Measurements from ENCODE around the gene EP400. TPM values are rescaled to one million over a fixed set of nuclear protein-coding genes. Genes with fewer than 3 reads are reported as not detected.

Gene EP400
- total RNA-seq, 1 experiment from 2014 or later, result 61.7 TPM

DNA sequence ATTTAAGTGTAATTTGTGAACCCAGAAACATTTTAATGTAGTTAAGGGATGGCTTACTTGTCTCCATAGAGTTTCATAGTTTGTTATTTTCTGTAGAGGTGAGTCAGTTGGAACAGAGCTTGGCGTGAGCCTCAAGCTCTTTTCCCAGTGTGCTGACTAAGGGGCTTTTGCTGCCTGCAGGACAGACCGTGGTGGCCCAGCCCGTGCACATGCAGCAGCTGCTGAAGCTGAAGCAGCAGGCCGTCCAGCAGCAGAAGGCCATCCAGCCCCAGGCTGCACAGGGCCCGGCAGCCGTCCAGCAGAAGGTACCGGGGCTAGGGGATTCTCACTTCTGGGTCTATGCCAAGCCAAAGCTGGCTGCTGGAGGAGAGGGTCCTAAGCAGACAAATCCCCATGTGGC lies 117.4 kb downstream of the EP400 start:
- Histone ChIP-seq H3K4me2 (ENCODE audit: insufficient read depth, insufficient read length, low read length) (no peak overlapping the region), H3K27me3 (ENCODE audit: insufficient read depth, low read length) (no peaks in the 10 kb centered on the region), H2BK12ac (ENCODE audit: insufficient read length, low read depth, low read length) (no peak overlapping the region), H4K5ac (ENCODE audit: insufficient read length, low read depth, low read length) (no peak overlapping the region), H3K23ac (ENCODE audit: insufficient read length, low read depth, low read length) (no peak overlapping the region), H3T11ph (ENCODE audit: low read length) (no peak overlapping the region), H4K91ac (ENCODE audit: insufficient read length, low read depth, low read length) (no peak overlapping the region), H3K14ac (ENCODE audit: insufficient read depth, low read length) (no peak overlapping the region), H3K4me1 (ENCODE audit: insufficient read depth, low read length) (no peaks in the 10 kb centered on the region), H4K20me1 (ENCODE audit: control insufficient read depth, insufficient read depth, insufficient read length) (no peaks in the 10 kb centered on the region), H3K23me2 (ENCODE audit: insufficient read length, low read depth, low read length, poor library complexity, severe bottlenecking) (no peaks in the 10 kb centered on the region), H2BK20ac (ENCODE audit: low read depth, low read length, poor library complexity, severe bottlenecking) (no peak overlapping the region), H2AFZ (ENCODE audit: low read length) (no peak overlapping the region), H3K79me1 (ENCODE audit: insufficient read depth, low read depth, low read length, poor library complexity, severe bottlenecking) (no peaks in the 10 kb centered on the region), H3K9ac (ENCODE audit: extremely low read depth, insufficient read length, low read length) (no peak overlapping the region), H3K4ac (ENCODE audit: low read depth, low read length) (no peak overlapping the region), H3K79me2 (ENCODE audit: insufficient read depth, low read length) (no peaks in the 10 kb centered on the region), H3K18ac (ENCODE audit: insufficient read length, low read depth, low read length) (no peak overlapping the region), H2BK15ac (ENCODE audit: low read depth, low read length) (no peak overlapping the region), H4K8ac (replicated peaks; ENCODE audit: insufficient read length, low read depth, low read length) (no peak overlapping the region), H2AK5ac (ENCODE audit: insufficient read length, low read length) (no peak overlapping the region), H3K56ac (ENCODE audit: insufficient read length, low read depth, low read length) (no peak overlapping the region), H3K9me3 (ENCODE audit: control insufficient read depth, low read depth, low read length) (no peaks in the 10 kb centered on the region), H2BK120ac (ENCODE audit: low read depth, low read length, poor library complexity, severe bottlenecking) (no peak overlapping the region), H3K27ac (ENCODE audit: insufficient read length, low read depth, low read length) (no peak overlapping the region), H2BK5ac (ENCODE audit: insufficient read length, low read length) (no peak overlapping the region)
- no peaks in the 10 kb centered on the region for H3K27me3 Mint-ChIP-seq (ENCODE audit: low read depth)
- TF ChIP-seq, protein P1, sequence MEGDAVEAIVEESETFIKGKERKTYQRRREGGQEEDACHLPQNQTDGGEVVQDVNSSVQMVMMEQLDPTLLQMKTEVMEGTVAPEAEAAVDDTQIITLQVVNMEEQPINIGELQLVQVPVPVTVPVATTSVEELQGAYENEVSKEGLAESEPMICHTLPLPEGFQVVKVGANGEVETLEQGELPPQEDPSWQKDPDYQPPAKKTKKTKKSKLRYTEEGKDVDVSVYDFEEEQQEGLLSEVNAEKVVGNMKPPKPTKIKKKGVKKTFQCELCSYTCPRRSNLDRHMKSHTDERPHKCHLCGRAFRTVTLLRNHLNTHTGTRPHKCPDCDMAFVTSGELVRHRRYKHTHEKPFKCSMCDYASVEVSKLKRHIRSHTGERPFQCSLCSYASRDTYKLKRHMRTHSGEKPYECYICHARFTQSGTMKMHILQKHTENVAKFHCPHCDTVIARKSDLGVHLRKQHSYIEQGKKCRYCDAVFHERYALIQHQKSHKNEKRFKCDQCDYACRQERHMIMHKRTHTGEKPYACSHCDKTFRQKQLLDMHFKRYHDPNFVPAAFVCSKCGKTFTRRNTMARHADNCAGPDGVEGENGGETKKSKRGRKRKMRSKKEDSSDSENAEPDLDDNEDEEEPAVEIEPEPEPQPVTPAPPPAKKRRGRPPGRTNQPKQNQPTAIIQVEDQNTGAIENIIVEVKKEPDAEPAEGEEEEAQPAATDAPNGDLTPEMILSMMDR (conservative IDR thresholded peaks at IDR 0.05), result no peak
- no peaks in the 10 kb centered on the region for H3K9me3 Mint-ChIP-seq
- no peaks in the 10 kb centered on the region for H3K4me1 Mint-ChIP-seq
- no CpG with 5 or more reads among the region's 7 CpGs for WGBS (ENCODE audit: extremely low coverage, insufficient read length, low lambda C conversion rate)
- H3K4me3 Mint-ChIP-seq, result no peak overlapping the region
- no peak overlapping the region for H3K27ac Mint-ChIP-seq
- DNase-seq, result no peak
- peaks cover 38 to 77% (median 77%) of the 10 kb centered on the region in 3 experiments; a peak in 6 of 7 replicates for H3K36me3 Mint-ChIP-seq (ENCODE audit: insufficient read depth in 1 of 3, low read depth in 3 of 3)
